Prostate gland (tissue), 2 donors: ENCODE results near the gene SOX30. TPM values are rescaled to one million over a fixed set of nuclear protein-coding genes. Genes with fewer than 3 reads are reported as not detected.
"Not testable (repeated sequence)": the region's sequence is repeated elsewhere in the genome, so short reads cannot be mapped to it uniquely, and the experiment has no call there.

Experiments used
- DNase-seq: peaks from one replicate; pipeline ENCODE4 v3.0.0-alpha.2; 2019; ENCODE audit warnings: low spot score
- H3K27ac ChIP-seq, 2 donors: fragments of 200-600 bp; sonication (generic); 2 replicates each; pipeline ENCODE4 v1.5.1; 2017 to 2019
- H3K27me3 ChIP-seq: fragments of 200-600 bp; sonication (generic); replicated peaks from 2 replicates; pipeline ENCODE4 v1.5.1; 2019; ENCODE audit not compliant: insufficient read depth
- H3K36me3 ChIP-seq, 2 donors: fragments of 200-600 bp; sonication (generic); 1 replicate in 1 of 2; 2 replicates in 1 of 2; pipeline versions ENCODE4 v1.5.1 to v1.8.1; 2017 to 2019
- H3K4me1 ChIP-seq: fragments of 200-600 bp; sonication (generic); replicated peaks from 2 replicates; pipeline ENCODE4 v1.5.1; 2019
- H3K4me3 ChIP-seq, 2 donors: fragments of 200-600 bp; sonication (generic); 2 replicates each; pipeline ENCODE4 v1.5.1; 2017 to 2019
- H3K9me3 ChIP-seq: fragments of 200-600 bp; sonication (generic); 2 replicates; pipeline ENCODE4 v1.5.1; 2017
- CTCF ChIP-seq, 4 experiments: fragments of 200-600 bp in 2 of 4; fragments of 450-650 bp in 2 of 4; sonication (generic) in 2 of 4; IDR thresholded peaks; 1 replicate in 3 of 4; 2 replicates in 1 of 4; pipeline ENCODE4 v1.5.1; 2016 to 2019; ENCODE audit warnings: antibody characterized with exemption in 4 of 4, mild to moderate bottlenecking in 2 of 4, moderate library complexity in 2 of 4
- POLR2A ChIP-seq: fragments of 450-650 bp; IDR thresholded peaks from one replicate; pipeline ENCODE4 v1.6.1; 2016; ENCODE audit warnings: antibody characterized with exemption, mild to moderate bottlenecking
- POLR2AphosphoS5 ChIP-seq: sonication (generic); formaldehyde crosslinking; IDR thresholded peaks from one replicate; pipeline ENCODE4 v1.6.1; 2017; ENCODE audit warnings: antibody characterized with exemption
- WGBS: methylation state at CpG from one replicate; pipeline ENCODE4 v1.1.5; 2018; 5-methylcytosine and 5-hydroxymethylcytosine counted together
- intact Hi-C: fragments of 100-400 bp; cut with DNase I; formaldehyde crosslinking; loops from one replicate; pipeline ENCODE4 v1.14.2; 2022
- total RNA-seq, 2 donors: library from RNA; depleted of rRNA; stranded (reverse); fragments of >200 nt; gene quantifications; one replicate each; pipeline ENCODE4 v1.1.0, GENCODE V29; 2016

The SOX30 gene
- total RNA-seq, 2 donors from 2014 or later = 14.4 TPM; not detected in 1

DNA sequence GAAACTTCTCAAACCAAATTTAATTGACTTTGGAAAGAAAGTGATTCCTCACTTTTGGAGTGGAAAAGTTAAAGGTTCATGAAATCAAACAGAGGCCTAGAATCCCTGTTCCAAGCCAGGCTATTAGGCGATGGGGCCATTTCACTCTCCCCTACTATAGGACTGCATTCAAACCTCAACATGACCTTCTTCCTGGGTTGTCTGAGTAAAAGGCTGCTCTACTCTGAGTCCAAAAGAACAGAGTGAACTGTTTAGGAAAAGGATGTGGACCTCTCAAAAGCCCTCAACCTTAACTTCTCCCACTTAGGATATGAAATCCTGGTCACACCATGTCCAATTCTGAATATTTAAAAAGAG lies 34.9 kb upstream of the SOX30 start:
- Histone ChIP-seq H3K27ac (no peak overlapping the region), H3K4me1 (no peaks in the 10 kb centered on the region), H3K4me3 (no peak overlapping the region), H3K27me3 (no peaks in the 10 kb centered on the region), H3K36me3 (no peaks in the 10 kb centered on the region), H3K9me3 (no peaks in the 10 kb centered on the region)
- DNase-seq = no peak
- WGBS = 57% methylated on average over 1 of the region's 1 CpG
- no peak for TF ChIP-seq CTCF (IDR thresholded peaks at IDR 0.05)
- no peak for TF ChIP-seq POLR2AphosphoS5
- TF ChIP-seq POLR2A = no peak
- intact Hi-C loops = no loop called here

GRCh38 chr5:157686276-157687197 lies 34.3 kb upstream of the SOX30 start:
- H3K4me3 ChIP-seq, H3K9me3 ChIP-seq, intact Hi-C loops, H3K27ac ChIP-seq, H3K27me3 ChIP-seq, H3K36me3 ChIP-seq, DNase-seq, H3K4me1 ChIP-seq: not testable (repeated sequence)
- 82% methylated on average over 14 of the region's 14 CpGs for WGBS

GRCh38 chr5:157682257-157682656 lies 30.0 kb upstream of the SOX30 start:
- Histone ChIP-seq H3K27ac (no peak overlapping the region), H3K9me3 (no peaks in the 10 kb centered on the region), H3K27me3 (no peaks in the 10 kb centered on the region), H3K4me3 (no peak overlapping the region), H3K4me1 (no peaks in the 10 kb centered on the region), H3K36me3 (no peaks in the 10 kb centered on the region)
- TF ChIP-seq POLR2A (no peak), CTCF (IDR thresholded peaks at IDR 0.05) (no peak), POLR2AphosphoS5 (no peak)
- WGBS = 57% methylated on average over 3 of the region's 3 CpGs
- no peak for DNase-seq
- intact Hi-C loops = no loop called here

DNA sequence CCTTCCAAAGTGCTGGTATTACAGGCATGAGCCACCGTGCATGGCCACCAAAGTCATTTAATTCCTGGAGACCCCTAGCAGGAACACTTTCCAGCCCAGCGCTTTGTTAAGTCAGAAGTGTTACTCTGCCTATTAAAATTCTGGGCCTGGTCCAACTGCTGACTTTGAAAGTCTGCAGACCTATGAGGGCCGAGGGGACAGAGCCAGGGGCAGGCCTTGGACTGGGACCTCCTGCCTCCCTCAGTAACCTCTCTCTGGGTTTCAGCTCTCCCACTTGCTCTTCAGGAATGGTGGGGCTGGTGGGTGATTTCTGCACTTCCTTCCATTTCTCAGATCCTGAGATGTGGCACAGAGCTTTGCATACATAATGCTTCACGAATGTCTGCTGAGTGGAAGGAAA lies 28.8 kb upstream of the SOX30 start:
- no peak for DNase-seq
- intact Hi-C loops = no loop called here
- Histone ChIP-seq H3K4me3 (no peak overlapping the region), H3K27me3 (no peaks in the 10 kb centered on the region), H3K27ac (no peak overlapping the region), H3K9me3 (no peaks in the 10 kb centered on the region), H3K4me1 (no peaks in the 10 kb centered on the region), H3K36me3 (no peaks in the 10 kb centered on the region)
- WGBS = 77% methylated on average over 4 of the region's 4 CpGs
- no peak for TF ChIP-seq POLR2AphosphoS5
- TF ChIP-seq CTCF (IDR thresholded peaks at IDR 0.05) = no peak
- TF ChIP-seq POLR2A = no peak

GRCh38 chr5:157680239-157680638 lies 28.0 kb upstream of the SOX30 start:
- TF ChIP-seq CTCF (IDR thresholded peaks at IDR 0.05) (no peak), POLR2AphosphoS5 (no peak), POLR2A (no peak)
- H3K4me3 ChIP-seq = no peak overlapping the region
- H3K4me1 ChIP-seq = no peaks in the 10 kb centered on the region
- no peaks in the 10 kb centered on the region for H3K36me3 ChIP-seq
- DNase-seq = no peak
- WGBS = 96% methylated on average over 2 of the region's 2 CpGs
- H3K27ac ChIP-seq = no peak overlapping the region
- intact Hi-C loops = no loop called here
- H3K27me3 ChIP-seq = no peaks in the 10 kb centered on the region
- H3K9me3 ChIP-seq = no peaks in the 10 kb centered on the region
